MM.1S (cell line): ENCODE results near the gene TROAP.

Source experiments
- EZH2 ChIP-seq: fragments of 300-600 bp; sonication (generic); optimal IDR thresholded peaks from 2 replicates; pipeline ENCODE3; 2017; ENCODE audit warnings: low read depth, mild to moderate bottlenecking, antibody characterized with exemption, low read length, mixed read lengths
- EZH2phosphoT487 ChIP-seq: fragments of 300-600 bp; sonication (generic); IDR thresholded peaks from 2 replicates; pipeline ENCODE4 v1.6.1; 2018; ENCODE audit warnings: antibody characterized with exemption, low read length
- TF ChIP-seq, protein P1 (sequence below): fragments of 300-600 bp; sonication (generic); IDR thresholded peaks from 2 replicates; pipeline ENCODE4 v1.5.1; 2016; ENCODE audit warnings: antibody characterized with exemption, low read length, mixed read lengths

GRCh38 chr12:49366096-49366651, 43.1 kb downstream of the TROAP start:
- no peak for TF ChIP-seq EZH2phosphoT487
- TF ChIP-seq, protein P1, sequence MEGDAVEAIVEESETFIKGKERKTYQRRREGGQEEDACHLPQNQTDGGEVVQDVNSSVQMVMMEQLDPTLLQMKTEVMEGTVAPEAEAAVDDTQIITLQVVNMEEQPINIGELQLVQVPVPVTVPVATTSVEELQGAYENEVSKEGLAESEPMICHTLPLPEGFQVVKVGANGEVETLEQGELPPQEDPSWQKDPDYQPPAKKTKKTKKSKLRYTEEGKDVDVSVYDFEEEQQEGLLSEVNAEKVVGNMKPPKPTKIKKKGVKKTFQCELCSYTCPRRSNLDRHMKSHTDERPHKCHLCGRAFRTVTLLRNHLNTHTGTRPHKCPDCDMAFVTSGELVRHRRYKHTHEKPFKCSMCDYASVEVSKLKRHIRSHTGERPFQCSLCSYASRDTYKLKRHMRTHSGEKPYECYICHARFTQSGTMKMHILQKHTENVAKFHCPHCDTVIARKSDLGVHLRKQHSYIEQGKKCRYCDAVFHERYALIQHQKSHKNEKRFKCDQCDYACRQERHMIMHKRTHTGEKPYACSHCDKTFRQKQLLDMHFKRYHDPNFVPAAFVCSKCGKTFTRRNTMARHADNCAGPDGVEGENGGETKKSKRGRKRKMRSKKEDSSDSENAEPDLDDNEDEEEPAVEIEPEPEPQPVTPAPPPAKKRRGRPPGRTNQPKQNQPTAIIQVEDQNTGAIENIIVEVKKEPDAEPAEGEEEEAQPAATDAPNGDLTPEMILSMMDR = no peak
- TF ChIP-seq EZH2 = no peak
